ENCODE results near the gene ARMC5.
"Not testable (repeated sequence)": the region's sequence is repeated elsewhere in the genome, so short reads cannot be mapped to it uniquely, and the experiment has no call there.

Gene ARMC5, protein sequence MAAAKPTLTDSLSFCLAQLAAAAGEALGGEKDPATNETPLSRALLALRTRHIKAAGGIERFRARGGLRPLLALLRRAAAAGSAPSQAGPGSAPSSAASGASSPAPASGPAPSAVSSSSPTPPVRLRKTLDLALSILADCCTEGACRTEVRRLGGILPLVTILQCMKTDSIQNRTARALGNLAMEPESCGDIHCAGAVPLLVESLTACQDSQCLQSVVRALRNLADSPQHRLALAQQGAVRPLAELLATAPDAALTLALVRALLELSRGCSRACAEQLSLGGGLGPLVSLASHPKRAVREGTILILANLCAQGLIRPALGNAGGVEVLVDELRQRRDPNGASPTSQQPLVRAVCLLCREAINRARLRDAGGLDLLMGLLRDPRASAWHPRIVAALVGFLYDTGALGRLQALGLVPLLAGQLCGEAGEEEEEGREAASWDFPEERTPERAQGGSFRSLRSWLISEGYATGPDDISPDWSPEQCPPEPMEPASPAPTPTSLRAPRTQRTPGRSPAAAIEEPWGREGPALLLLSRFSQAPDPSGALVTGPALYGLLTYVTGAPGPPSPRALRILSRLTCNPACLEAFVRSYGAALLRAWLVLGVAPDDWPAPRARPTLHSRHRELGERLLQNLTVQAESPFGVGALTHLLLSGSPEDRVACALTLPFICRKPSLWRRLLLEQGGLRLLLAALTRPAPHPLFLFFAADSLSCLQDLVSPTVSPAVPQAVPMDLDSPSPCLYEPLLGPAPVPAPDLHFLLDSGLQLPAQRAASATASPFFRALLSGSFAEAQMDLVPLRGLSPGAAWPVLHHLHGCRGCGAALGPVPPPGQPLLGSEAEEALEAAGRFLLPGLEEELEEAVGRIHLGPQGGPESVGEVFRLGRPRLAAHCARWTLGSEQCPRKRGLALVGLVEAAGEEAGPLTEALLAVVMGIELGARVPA

DNA sequence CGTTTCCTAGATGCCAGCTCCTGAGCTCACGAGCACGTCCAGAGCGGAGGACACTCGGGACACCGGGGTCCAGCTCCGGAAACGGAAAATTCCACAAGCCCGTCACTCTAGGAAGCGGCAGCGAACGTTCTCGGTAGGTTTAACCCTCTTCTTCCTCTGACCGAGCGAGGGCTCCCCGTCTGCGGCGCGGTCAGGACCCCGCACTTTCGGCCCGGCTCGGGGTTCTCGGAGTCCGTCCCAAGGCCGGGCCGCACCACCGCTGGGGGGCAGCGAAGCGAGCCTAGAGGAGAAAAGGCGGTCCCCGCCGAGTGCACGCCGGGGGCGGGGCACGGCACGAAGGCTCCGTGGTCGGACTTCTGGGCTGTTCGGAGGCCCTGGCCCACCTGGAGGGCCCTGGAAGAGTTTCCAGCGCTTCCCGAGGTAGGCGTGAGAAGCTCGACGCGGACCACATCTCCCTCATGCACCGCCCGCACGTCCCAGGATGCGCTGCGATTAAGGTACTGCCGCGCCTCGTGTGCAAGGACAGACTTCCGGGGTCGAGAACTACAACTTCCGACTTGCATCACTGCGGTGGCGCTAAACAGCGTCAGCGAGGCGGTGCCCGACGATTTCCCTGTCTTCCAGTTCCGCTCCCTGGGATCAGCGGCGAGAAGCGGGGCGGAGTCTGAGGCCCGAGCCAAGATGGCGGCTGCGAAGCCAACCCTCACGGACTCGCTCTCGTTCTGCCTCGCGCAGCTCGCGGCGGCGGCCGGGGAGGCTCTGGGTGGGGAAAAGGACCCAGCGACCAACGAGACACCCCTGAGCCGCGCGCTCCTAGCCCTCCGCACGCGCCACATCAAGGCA is at the start of gene ARMC5:
ARMC5 (plus strand) TSS at position 658 of the 843 bp plus-strand sequence; CDS start at position 682, 24 bp downstream.
- DNase-seq (ENCODE audit: low read depth) = peak; percentile 93

DNA sequence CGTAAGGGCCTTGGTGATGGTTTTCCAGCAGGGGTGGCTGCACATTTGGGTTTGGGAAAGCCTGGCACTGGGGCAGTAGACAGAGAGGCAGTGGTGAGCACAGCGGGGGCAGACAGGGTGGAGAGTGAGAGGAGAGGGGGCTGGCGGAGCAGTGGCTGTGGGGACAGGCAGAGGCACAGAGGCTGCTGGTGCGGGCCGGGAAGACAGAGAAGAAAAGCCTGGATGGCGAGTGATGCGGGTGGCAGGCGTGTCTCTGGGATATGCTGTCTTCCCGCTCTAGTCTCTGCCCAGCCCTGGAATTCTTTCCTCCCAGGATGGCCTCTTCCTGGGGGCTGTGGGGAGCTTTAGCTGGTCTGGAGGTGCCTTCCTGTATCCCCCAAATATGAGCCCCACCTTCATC is 49.2 kb upstream of the ARMC5 start:
- DNase-seq (ENCODE audit: low read depth) = no peak

GRCh38 chr16:31411024-31411844 is 48.1 kb upstream of the ARMC5 start:
- no peak for DNase-seq (ENCODE audit: low read depth)

DNA sequence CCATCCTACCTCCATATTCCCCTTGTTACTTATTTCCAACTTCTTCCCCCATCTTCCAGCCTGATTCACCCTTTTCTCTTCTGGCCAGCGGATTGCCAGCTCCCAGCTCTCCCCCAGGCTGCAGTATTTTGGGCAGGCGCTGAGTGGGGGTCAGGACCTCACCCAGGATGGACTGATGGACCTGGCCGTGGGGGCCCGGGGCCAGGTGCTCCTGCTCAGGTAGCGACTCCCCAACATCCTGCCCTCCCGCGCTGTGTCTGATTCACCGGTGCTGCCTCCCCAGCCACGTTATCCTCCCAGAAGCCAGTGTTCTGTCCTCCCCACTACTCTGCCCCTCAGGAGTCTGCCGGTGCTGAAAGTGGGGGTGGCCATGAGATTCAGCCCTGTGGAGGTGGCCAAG is 46.6 kb upstream of the ARMC5 start:
- DNase-seq (ENCODE audit: low read depth) = no peak

- DNase-seq (ENCODE audit: low read depth) = no peak
These were observed 45.9 kb upstream of the ARMC5 start for GRCh38 chr16:31413381-31413780.

GRCh38 chr16:31413943-31414342 is 45.4 kb upstream of the ARMC5 start:
- no peak for DNase-seq (ENCODE audit: low read depth)

- DNase-seq (ENCODE audit: low read depth) = no peak
These were observed 44.6 kb upstream of the ARMC5 start for GRCh38 chr16:31414706-31415105.

- DNase-seq (ENCODE audit: low read depth) = no peak
These were observed 42.9 kb upstream of the ARMC5 start for GRCh38 chr16:31416371-31416770.

- DNase-seq (ENCODE audit: low read depth) = not testable (repeated sequence)
These were observed 42.3 kb upstream of the ARMC5 start for GRCh38 chr16:31417036-31417435.

DNA sequence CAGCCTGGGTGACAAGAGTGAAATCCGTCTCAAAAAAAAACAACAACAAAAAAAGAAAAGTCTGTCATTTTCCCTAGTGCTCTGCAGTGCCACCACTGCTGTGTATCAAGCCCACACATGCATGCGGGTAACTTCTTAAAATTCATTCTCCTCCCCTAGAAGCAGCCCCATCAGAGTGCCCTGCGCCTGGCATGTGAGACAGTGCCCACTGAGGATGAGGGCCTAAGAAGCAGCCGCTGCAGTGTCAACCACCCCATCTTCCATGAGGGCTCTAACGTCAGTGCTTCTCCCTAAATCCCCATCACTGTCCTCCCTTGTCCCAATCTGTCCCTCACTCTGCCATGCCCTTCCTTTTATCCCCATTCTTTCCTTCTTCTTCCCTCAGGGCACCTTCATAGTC is 41.4 kb upstream of the ARMC5 start:
- DNase-seq (ENCODE audit: low read depth) = no peak

DNA sequence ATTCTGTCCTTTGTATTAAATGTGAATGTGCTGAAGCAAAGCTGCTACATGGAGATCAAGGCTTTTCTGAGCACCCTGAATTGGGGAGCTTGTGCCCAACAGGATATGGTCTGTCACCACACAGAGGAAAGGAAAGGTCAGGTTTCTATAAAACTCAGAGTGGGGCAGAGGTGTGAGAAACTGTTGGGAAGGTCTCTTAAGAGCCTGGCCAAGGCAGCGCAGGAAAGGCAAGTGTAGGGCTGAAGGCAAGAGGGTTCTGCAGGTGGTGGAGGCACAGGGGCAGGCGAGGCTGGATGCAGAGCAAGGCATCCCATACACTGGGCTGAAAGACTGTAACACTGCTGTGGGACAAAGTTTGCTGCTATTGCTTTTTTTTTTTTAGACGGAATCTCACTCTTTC is 39.3 kb upstream of the ARMC5 start:
- DNase-seq (ENCODE audit: low read depth) = no peak

GRCh38 chr16:31421587-31421986 is 37.7 kb upstream of the ARMC5 start:
- DNase-seq (ENCODE audit: low read depth) = peak; percentile 51

DNA sequence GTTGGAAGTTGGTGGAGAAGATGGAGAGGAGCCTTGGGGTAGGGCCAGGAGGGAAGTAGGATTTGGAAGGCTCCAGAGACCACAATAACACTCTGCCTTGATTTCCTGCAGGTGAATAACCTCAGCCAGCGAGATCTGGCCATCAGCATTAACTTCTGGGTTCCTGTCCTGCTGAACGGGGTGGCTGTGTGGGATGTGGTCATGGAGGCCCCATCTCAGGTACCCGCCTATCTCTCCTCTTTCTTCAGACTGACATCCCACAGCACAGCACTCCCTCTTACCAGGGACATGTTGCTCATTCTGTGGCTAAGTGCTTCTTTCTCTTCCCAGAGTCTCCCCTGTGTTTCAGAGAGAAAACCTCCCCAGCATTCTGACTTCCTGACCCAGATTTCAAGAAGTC is 36.1 kb upstream of the ARMC5 start:
- no peak for DNase-seq (ENCODE audit: low read depth)

GRCh38 chr16:31423801-31424200 is 35.5 kb upstream of the ARMC5 start:
- no peak for DNase-seq (ENCODE audit: low read depth)

DNA sequence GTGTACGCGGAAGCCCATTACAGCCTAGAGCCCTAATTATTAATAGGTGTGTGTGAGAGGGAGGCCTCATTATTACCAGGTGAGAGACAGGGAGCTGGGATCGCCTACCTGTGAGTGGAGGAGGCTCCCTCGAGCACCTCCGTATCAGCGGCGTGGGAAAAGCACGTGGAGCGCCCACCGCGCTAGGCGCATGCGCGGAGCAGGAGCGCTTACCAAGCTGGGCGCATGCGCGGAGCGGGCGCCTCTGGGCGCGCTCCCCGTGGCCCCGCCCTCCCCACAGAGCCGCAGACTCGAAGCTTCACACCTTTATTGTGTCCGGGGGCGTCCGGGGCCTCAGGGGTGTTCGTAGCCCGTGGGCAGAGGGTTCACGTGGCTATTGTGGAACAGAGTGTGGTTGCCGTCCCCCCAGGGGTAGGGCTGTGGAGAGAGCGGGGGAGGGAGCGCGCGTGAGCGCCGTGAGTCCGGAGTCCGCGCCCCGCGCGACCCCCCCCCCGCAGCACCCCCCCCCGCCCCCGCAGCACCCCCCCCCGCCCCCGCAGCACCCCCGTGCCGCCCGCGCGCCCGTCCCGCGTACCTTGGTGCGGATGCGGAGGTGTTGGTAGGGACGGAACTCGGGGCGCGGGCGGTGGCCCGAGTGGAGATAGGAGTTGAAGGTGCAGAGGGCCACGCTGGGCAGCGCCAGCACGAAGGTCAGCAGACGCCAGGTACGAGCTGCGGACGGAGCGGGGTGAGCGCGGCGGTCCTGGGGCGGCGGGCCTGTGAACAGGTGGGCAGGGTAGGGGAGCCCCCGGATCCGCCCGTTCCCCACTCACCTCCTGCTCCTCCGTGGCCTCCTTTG is 31.6 kb upstream of the ARMC5 start:
- DNase-seq (ENCODE audit: low read depth) = peak; percentile 75

DNA sequence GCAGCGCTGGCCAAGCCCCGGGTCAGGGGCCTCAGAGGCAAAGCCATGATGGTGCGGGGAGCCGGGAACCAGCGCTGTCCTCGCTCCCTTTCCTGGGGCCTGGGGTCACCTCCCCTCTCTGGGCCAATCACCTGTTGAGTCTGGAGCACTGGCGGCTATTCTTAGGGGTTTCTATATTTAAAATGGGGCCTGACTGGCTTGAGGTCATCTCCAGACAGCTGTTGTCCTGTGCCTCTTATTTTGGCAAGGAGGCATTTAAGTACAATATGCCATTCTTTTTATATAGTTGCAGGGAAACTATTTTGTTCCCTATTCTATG is 31.1 kb upstream of the ARMC5 start, which contains the start of gene COX6A2:
COX6A2 (minus strand) TSS at position 82 of the 319 bp plus-strand sequence; CDS start at position 47, 35 bp downstream.
- DNase-seq (ENCODE audit: low read depth) = no peak

- DNase-seq (ENCODE audit: low read depth) = no peak
These were observed 30.6 kb upstream of the ARMC5 start for GRCh38 chr16:31428638-31429247.

GRCh38 chr16:31429314-31429713 is 30.0 kb upstream of the ARMC5 start:
- no peak for DNase-seq (ENCODE audit: low read depth)

GRCh38 chr16:31429796-31430195 is 29.5 kb upstream of the ARMC5 start:
- no peak for DNase-seq (ENCODE audit: low read depth)
